ENCODE results near the gene IL36G. TPM values are rescaled to one million over a fixed set of nuclear protein-coding genes. Genes with fewer than 3 reads are reported as not detected.

The IL36G gene
- total RNA-seq (2022; extraction: Qiagen RNA extraction; ENCODE audit: low read depth) = not detected in 5 replicates

GRCh38 chr2:112977559-112978056 is at the start of gene IL36G:
Gene IL36G (plus strand): TSS chr2:112978006. CDS start chr2:112978639, 633 bp downstream.

DNA sequence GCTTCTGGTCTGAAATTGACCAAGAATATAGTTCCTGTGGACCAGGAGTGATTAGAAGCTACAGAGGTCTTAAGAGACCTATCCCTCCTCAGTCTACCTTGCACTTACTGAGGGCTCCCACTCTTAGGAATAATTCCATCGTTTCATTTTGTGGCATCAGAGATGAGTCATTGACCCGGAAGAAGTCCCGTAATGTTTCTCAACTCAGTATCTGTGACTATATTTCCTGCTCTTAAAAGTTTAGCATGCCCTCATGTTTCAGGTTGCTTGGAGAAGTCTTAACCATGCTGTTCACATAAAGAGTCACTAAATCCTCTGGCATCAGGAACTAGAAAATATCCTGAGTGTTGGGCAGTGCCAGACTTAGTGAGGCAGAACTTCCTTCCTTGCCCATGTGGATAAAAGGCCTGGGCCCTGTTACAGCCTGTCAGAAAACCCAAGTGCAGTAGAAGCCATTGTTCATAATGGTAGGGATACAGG is 27.3 kb downstream of the IL36G start, which contains the start of gene IL36A:
IL36A (plus strand) TSS at position 430 of the 480 bp plus-strand sequence. CDS start 413 bp downstream, outside the sequence.

Other genes starting within 250 kb of the IL36G start
- gene CKAP2L, start 213.4 kb upstream of the IL36G start, total RNA-seq (2022; extraction: Qiagen RNA extraction; ENCODE audit: low read depth) = 8.6 to 19.4 TPM (median 14.2 TPM) in 5 replicates
- 0.10 to 0.23 TPM (median 0.12 TPM) in 5 replicates for gene IL1A, start 193.5 kb upstream of the IL36G start, total RNA-seq (2022; extraction: Qiagen RNA extraction; ENCODE audit: low read depth)
- gene IL1B, start 141.2 kb upstream of the IL36G start, total RNA-seq (2022; extraction: Qiagen RNA extraction; ENCODE audit: low read depth) = 0.34 to 0.58 TPM (median 0.41 TPM) in 4 of 5 replicates, not detected in the other
- not detected in 5 replicates for gene IL37, start 66.8 kb upstream of the IL36G start, total RNA-seq (2022; extraction: Qiagen RNA extraction; ENCODE audit: low read depth)
- gene IL36A, start 27.5 kb downstream of the IL36G start, total RNA-seq (2022; extraction: Qiagen RNA extraction; ENCODE audit: low read depth) = not detected in 5 replicates
- gene IL36B, start 74.9 kb downstream of the IL36G start, total RNA-seq (2022; extraction: Qiagen RNA extraction; ENCODE audit: low read depth) = not detected in 5 replicates
- 0.06 to 0.59 TPM (median 0.08 TPM) in 4 of 5 replicates, not detected in the other for gene IL36RN, start 81.2 kb downstream of the IL36G start, total RNA-seq (2022; extraction: Qiagen RNA extraction; ENCODE audit: low read depth)
- gene IL1F10, start 90.0 kb downstream of the IL36G start, total RNA-seq (2022; extraction: Qiagen RNA extraction; ENCODE audit: low read depth) = not detected in 5 replicates
- 0.14 to 0.42 TPM (median 0.25 TPM) in 4 of 5 replicates, not detected in the other for gene IL1RN, start 149.6 kb downstream of the IL36G start, total RNA-seq (2022; extraction: Qiagen RNA extraction; ENCODE audit: low read depth)
- gene PSD4, start 196.0 kb downstream of the IL36G start, total RNA-seq (2022; extraction: Qiagen RNA extraction; ENCODE audit: low read depth) = 8.2 to 12.1 TPM (median 10.6 TPM) in 5 replicates

All from A549 treated with RU486 at 1 μM for 4 hours (cell line).